Measurements from ENCODE around the gene PRKCA.

Gene PRKCA

GRCh38 chr17:66548659-66549310 is 246.4 kb downstream of the PRKCA start:
- no peaks in the 10 kb centered on the region for H3K36me3 ChIP-seq (ENCODE audit: control insufficient read depth, insufficient read depth, low read length)
- H3K4me3 ChIP-seq (ENCODE audit: low read length) = no peak overlapping the region
- H3K9ac ChIP-seq (ENCODE audit: low read length) = no peak overlapping the region
- no peaks in the 10 kb centered on the region for H3K27me3 ChIP-seq (ENCODE audit: control insufficient read depth, insufficient read depth, low read length)
- H3K9me3 ChIP-seq (ENCODE audit: control insufficient read depth, low read length) = no peaks in the 10 kb centered on the region
- H3K4me1 ChIP-seq (ENCODE audit: control insufficient read depth, insufficient read depth, low read length) = peaks cover 35% of the 10 kb centered on the region

- H3K4me3 ChIP-seq (ENCODE audit: low read length) = no peak overlapping the region
- H3K9ac ChIP-seq (ENCODE audit: low read length) = no peak overlapping the region
- H3K27me3 ChIP-seq (ENCODE audit: control insufficient read depth, insufficient read depth, low read length) = no peaks in the 10 kb centered on the region
- H3K9me3 ChIP-seq (ENCODE audit: control insufficient read depth, low read length) = no peaks in the 10 kb centered on the region
- H3K4me1 ChIP-seq (ENCODE audit: control insufficient read depth, insufficient read depth, low read length) = peaks cover 35% of the 10 kb centered on the region
- H3K36me3 ChIP-seq (ENCODE audit: control insufficient read depth, insufficient read depth, low read length) = no peaks in the 10 kb centered on the region
Observed at GRCh38 chr17:66549311-66549704, 246.9 kb downstream of the PRKCA start.

GRCh38 chr17:66549731-66550207 is 247.4 kb downstream of the PRKCA start:
- Histone ChIP-seq H3K36me3 (ENCODE audit: control insufficient read depth, insufficient read depth, low read length) (no peaks in the 10 kb centered on the region), H3K4me3 (ENCODE audit: low read length) (no peak overlapping the region), H3K4me1 (ENCODE audit: control insufficient read depth, insufficient read depth, low read length) (peaks cover 35% of the 10 kb centered on the region), H3K9me3 (ENCODE audit: control insufficient read depth, low read length) (no peaks in the 10 kb centered on the region), H3K27me3 (ENCODE audit: control insufficient read depth, insufficient read depth, low read length) (no peaks in the 10 kb centered on the region), H3K9ac (ENCODE audit: low read length) (no peak overlapping the region)

- H3K4me1 ChIP-seq (ENCODE audit: control insufficient read depth, insufficient read depth, low read length) = peaks cover 34% of the 10 kb centered on the region
- no peak overlapping the region for H3K4me3 ChIP-seq (ENCODE audit: low read length)
- no peaks in the 10 kb centered on the region for H3K9me3 ChIP-seq (ENCODE audit: control insufficient read depth, low read length)
- H3K9ac ChIP-seq (ENCODE audit: low read length) = no peak overlapping the region
- no peaks in the 10 kb centered on the region for H3K27me3 ChIP-seq (ENCODE audit: control insufficient read depth, insufficient read depth, low read length)
- H3K36me3 ChIP-seq (ENCODE audit: control insufficient read depth, insufficient read depth, low read length) = no peaks in the 10 kb centered on the region
Observed at GRCh38 chr17:66551839-66552238, 249.4 kb downstream of the PRKCA start.

GRCh38 chr17:66552371-66552770 is 250.0 kb downstream of the PRKCA start:
- Histone ChIP-seq H3K9ac (ENCODE audit: low read length) (no peak overlapping the region), H3K36me3 (ENCODE audit: control insufficient read depth, insufficient read depth, low read length) (no peaks in the 10 kb centered on the region), H3K9me3 (ENCODE audit: control insufficient read depth, low read length) (no peaks in the 10 kb centered on the region), H3K27me3 (ENCODE audit: control insufficient read depth, insufficient read depth, low read length) (no peaks in the 10 kb centered on the region), H3K4me3 (ENCODE audit: low read length) (no peak overlapping the region), H3K4me1 (ENCODE audit: control insufficient read depth, insufficient read depth, low read length) (peaks cover 29% of the 10 kb centered on the region)

GRCh38 chr17:66555605-66556004 is 253.2 kb downstream of the PRKCA start:
- Histone ChIP-seq H3K4me3 (ENCODE audit: low read length) (no peak overlapping the region), H3K36me3 (ENCODE audit: control insufficient read depth, insufficient read depth, low read length) (no peaks in the 10 kb centered on the region), H3K4me1 (ENCODE audit: control insufficient read depth, insufficient read depth, low read length) (peaks cover 8% of the 10 kb centered on the region), H3K9ac (ENCODE audit: low read length) (no peak overlapping the region), H3K9me3 (ENCODE audit: control insufficient read depth, low read length) (no peaks in the 10 kb centered on the region), H3K27me3 (ENCODE audit: control insufficient read depth, insufficient read depth, low read length) (no peaks in the 10 kb centered on the region)

GRCh38 chr17:66557200-66557599 is 254.8 kb downstream of the PRKCA start:
- no peaks in the 10 kb centered on the region for H3K9me3 ChIP-seq (ENCODE audit: control insufficient read depth, low read length)
- peaks cover 5% of the 10 kb centered on the region for H3K4me1 ChIP-seq (ENCODE audit: control insufficient read depth, insufficient read depth, low read length)
- H3K27me3 ChIP-seq (ENCODE audit: control insufficient read depth, insufficient read depth, low read length) = no peaks in the 10 kb centered on the region
- H3K36me3 ChIP-seq (ENCODE audit: control insufficient read depth, insufficient read depth, low read length) = no peaks in the 10 kb centered on the region
- no peak overlapping the region for H3K9ac ChIP-seq (ENCODE audit: low read length)
- no peak overlapping the region for H3K4me3 ChIP-seq (ENCODE audit: low read length)

- Histone ChIP-seq H3K27me3 (ENCODE audit: control insufficient read depth, insufficient read depth, low read length) (no peaks in the 10 kb centered on the region), H3K9me3 (ENCODE audit: control insufficient read depth, low read length) (no peaks in the 10 kb centered on the region), H3K36me3 (ENCODE audit: control insufficient read depth, insufficient read depth, low read length) (no peaks in the 10 kb centered on the region), H3K9ac (ENCODE audit: low read length) (no peak overlapping the region), H3K4me1 (ENCODE audit: control insufficient read depth, insufficient read depth, low read length) (peaks cover 4% of the 10 kb centered on the region), H3K4me3 (ENCODE audit: low read length) (no peak overlapping the region)
Observed at GRCh38 chr17:66557886-66558285, 255.5 kb downstream of the PRKCA start.

- Histone ChIP-seq H3K27me3 (ENCODE audit: control insufficient read depth, insufficient read depth, low read length) (no peaks in the 10 kb centered on the region), H3K4me1 (ENCODE audit: control insufficient read depth, insufficient read depth, low read length) (peaks cover 4% of the 10 kb centered on the region), H3K36me3 (ENCODE audit: control insufficient read depth, insufficient read depth, low read length) (no peaks in the 10 kb centered on the region), H3K4me3 (ENCODE audit: low read length) (no peak overlapping the region), H3K9ac (ENCODE audit: low read length) (no peak overlapping the region), H3K9me3 (ENCODE audit: control insufficient read depth, low read length) (no peaks in the 10 kb centered on the region)
Observed at GRCh38 chr17:66560691-66561090, 258.3 kb downstream of the PRKCA start.

GRCh38 chr17:66562119-66562518 is 259.7 kb downstream of the PRKCA start:
- Histone ChIP-seq H3K27me3 (ENCODE audit: control insufficient read depth, insufficient read depth, low read length) (no peaks in the 10 kb centered on the region), H3K4me3 (ENCODE audit: low read length) (no peak overlapping the region), H3K9me3 (ENCODE audit: control insufficient read depth, low read length) (no peaks in the 10 kb centered on the region), H3K4me1 (ENCODE audit: control insufficient read depth, insufficient read depth, low read length) (peaks cover 4% of the 10 kb centered on the region), H3K36me3 (ENCODE audit: control insufficient read depth, insufficient read depth, low read length) (no peaks in the 10 kb centered on the region), H3K9ac (ENCODE audit: low read length) (no peak overlapping the region)

GRCh38 chr17:66564992-66565465 is 262.6 kb downstream of the PRKCA start:
- no peaks in the 10 kb centered on the region for H3K27me3 ChIP-seq (ENCODE audit: control insufficient read depth, insufficient read depth, low read length)
- no peaks in the 10 kb centered on the region for H3K36me3 ChIP-seq (ENCODE audit: control insufficient read depth, insufficient read depth, low read length)
- H3K9me3 ChIP-seq (ENCODE audit: control insufficient read depth, low read length) = no peaks in the 10 kb centered on the region
- H3K4me3 ChIP-seq (ENCODE audit: low read length) = no peak overlapping the region
- H3K9ac ChIP-seq (ENCODE audit: low read length) = no peak overlapping the region
- H3K4me1 ChIP-seq (ENCODE audit: control insufficient read depth, insufficient read depth, low read length) = peaks cover 4% of the 10 kb centered on the region

GRCh38 chr17:66567234-66568170 is 265.1 kb downstream of the PRKCA start:
- H3K36me3 ChIP-seq (ENCODE audit: control insufficient read depth, insufficient read depth, low read length) = no peaks in the 10 kb centered on the region
- no peaks in the 10 kb centered on the region for H3K4me1 ChIP-seq (ENCODE audit: control insufficient read depth, insufficient read depth, low read length)
- H3K27me3 ChIP-seq (ENCODE audit: control insufficient read depth, insufficient read depth, low read length) = no peaks in the 10 kb centered on the region
- no peak overlapping the region for H3K4me3 ChIP-seq (ENCODE audit: low read length)
- no peaks in the 10 kb centered on the region for H3K9me3 ChIP-seq (ENCODE audit: control insufficient read depth, low read length)
- no peak overlapping the region for H3K9ac ChIP-seq (ENCODE audit: low read length)

Measured in mucosa of stomach (tissue), 1 donor.